GM19099 (cell line): Measurements from ENCODE around the gene FYB1.

Source experiments
- POLR2A ChIP-seq: IDR thresholded peaks from 3 replicates; pipeline ENCODE4 v1.6.1; 2011; ENCODE audit warnings: low read depth; ENCODE audit not compliant: insufficient read length; ENCODE audit errors: extremely low read depth

Gene FYB1

GRCh38 chr5:39115644-39116343 is 103.6 kb downstream of the FYB1 start:
- no peak for TF ChIP-seq POLR2A

GRCh38 chr5:39114155-39114554 is 105.2 kb downstream of the FYB1 start:
- no peak for TF ChIP-seq POLR2A

GRCh38 chr5:39113354-39113953 is 105.9 kb downstream of the FYB1 start:
- no peak for TF ChIP-seq POLR2A

DNA sequence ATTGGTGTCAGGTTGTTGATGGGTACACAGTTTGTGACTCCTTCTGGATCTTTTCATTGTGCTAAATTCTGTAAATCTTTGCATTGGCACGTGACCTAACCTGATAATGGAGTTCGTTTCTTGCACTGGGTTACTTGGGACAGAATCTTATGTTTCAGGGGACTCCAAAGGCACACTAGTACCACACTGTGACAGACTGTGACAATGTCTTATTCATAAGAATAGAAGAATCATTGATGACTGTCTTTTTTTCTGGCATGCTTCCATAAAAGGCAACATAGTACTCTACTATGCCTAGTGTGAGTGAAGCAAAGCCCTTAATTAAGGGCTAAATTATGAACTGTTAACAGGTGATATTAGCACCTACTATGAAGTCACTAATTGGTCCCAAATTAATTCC is 109.8 kb downstream of the FYB1 start:
- no peak for TF ChIP-seq POLR2A

DNA sequence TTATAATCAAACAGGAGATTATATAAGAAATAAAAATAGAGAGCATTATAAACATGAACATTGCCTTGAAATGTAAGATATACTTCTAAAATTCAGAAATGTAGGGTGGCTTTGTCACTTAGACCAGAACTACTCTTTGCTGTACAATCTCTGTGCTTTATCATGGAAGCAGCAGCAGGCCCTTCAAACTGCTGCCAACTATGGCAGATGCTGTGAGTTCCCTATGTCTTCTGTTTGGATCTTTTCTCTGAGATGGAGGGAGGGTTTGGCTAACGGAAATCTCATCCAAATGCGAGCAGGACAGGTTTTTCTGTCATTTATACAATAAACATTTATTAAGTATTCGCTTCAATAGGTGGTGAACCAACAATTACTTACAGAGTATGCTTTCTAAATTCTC is 110.4 kb downstream of the FYB1 start:
- TF ChIP-seq POLR2A: no peak

DNA sequence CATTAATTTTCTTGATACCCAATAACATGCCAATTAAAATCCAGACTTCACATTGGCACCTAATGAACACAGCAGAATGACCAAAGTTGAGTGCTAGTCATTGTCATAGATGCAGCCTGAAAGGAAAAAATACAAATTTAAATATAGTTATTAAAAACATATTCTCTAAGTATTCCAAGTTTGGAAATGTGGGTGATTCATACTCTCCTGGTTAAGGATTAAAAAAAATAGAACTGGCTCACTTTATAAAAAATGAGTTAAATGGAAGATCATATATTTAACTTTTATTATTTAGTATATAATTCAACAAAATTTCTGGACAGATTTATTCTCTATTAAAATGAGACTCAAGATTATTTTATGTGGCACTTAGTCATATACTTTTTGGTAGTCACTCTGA is 112.0 kb downstream of the FYB1 start:
- TF ChIP-seq POLR2A: no peak

DNA sequence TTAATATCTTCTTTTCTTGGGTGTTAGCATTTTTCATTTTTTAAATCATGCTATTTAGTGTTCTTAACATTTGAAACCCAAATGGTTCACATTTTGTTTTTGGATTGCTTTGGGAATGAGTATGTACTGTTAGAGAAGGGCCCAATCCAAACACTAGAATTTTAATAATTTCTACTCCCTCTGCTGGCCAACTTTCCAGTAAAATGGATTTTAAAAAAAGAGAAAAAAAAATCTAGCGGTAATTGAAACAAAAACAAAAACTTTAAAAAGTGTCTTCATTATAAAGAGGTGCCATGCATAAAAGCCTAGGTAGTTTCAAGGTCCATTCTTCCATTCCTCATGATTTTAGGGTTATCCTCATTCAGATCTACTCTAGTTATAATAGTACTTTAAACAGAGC is 113.0 kb downstream of the FYB1 start:
- TF ChIP-seq POLR2A: no peak

DNA sequence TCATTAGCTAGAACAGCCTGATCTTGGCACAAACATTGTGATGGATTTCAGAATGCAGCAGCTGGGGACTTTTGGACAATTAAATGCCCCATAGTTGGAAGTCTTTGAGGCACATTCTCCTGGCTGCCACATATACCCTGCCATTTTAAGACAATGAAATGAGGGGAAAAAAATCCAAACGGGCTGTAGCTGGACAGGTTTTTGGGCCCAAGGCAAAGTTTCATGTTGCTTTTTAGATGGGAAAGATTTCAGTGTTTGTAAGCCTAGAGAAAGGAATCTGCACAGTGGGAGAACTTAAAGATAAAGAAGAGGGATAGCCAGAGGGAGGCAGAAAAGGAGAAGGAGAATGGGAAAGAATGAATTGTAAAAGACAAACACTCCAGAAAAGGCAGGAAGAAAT is 115.1 kb downstream of the FYB1 start:
- TF ChIP-seq POLR2A: no peak

DNA sequence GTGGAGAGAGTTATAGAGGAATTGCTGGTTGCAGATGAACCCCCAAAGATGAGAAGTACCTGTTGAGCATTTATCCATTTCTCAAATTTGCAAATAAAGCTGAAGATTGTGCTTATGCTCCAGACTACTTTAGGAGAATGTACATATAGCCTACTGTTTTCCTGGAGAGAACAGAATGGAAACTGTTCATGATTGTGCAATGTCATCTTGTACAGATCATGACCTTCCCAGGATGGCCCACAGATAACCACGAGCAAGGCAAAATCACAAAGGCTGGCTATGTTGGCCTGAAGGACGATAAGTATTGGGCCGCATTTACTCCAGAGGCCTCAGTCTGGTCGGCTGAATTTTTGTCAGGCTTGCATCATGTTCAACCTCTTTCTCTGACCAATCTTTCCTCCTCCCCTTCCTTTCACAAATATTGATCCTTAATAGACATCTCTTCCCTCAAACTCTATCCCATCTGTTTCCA is 116.6 kb downstream of the FYB1 start:
- no peak for TF ChIP-seq POLR2A

DNA sequence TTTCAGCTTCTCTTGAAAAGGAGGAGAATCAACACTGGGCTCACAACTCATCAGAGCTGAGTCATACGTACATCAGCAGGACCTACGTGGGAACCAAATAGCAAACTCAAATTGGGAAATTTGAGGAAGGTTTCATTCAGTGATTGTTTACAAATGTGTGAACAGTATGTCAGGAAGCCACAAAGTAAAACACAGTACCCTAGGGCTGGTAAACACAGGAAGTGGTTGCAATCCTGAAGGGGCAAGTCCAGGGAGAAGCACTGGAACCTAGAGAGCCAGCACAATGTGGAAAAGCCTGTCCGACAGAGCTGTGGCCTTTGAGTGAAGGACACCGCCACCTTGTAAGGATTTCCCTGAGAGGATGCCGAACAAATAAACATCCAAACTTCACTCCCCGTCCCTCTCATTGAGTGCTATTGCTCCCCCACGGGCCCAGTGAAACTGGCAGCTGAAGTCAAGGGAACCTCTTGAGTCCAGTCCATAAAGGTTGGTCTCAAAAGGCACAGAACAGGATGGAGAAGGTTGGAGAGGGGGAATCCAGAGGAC is 118.4 kb downstream of the FYB1 start:
- no peak for TF ChIP-seq POLR2A

DNA sequence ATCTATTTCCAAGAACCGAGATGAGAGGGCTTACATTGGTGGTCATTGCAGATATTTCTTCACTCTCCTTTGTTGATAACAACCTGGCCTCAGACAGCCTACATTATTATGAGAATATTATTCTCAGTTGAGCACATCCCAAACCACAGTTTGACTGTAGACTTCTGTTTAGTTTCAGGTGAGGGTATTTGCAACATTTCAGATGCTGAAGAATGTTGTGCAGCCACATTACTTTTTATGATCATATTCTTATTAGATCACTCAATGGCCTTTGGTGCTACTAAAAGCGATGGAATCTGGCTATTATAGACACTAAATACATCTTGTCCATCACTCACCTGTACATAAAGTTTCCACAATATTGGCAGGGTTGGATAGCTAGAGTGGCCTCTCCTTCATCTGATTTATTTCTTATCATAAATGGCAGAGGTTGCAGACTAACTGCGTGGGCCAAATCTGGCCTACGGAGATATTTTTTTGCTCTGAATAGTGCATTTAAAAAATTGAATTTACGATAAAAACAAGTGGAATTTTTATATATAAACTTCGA is 119.0 kb downstream of the FYB1 start:
- no peak for TF ChIP-seq POLR2A

DNA sequence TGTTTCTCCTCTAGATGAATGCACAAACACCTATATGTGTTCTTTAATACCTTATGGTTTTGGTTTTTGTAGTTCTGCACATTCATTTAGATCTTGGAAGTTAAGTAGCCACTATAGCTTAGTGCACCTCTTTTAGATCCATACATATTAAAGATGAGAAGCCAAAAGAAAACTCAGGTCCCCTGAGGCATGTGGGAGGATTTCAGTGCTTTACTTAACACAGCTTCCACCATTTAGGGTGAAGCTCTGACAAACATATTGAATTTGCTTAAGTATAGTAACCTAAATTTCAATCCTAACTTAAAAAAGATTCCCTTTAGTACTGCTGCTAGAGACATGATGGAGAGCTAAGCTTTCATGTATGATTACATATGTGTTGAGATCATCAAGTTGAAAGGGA is 119.5 kb downstream of the FYB1 start:
- no peak for TF ChIP-seq POLR2A

DNA sequence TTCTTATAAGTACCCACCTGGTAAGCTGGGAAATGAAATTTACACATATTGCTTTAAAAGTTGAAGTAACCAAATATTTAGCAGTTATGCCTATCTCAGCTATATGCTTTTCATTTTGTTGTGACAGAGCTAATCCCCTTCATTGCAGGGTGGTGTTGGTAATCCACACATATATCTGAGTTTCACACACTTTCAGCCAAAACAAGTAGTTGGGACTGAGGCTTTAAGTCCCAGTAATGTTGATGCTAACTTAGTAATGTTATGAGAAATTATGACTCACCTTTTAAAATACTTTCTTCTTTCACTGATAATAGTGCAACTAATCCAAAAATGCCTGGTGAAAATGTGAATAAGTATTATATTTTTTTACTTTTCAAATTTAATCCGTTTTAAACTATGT is 126.0 kb downstream of the FYB1 start:
- TF ChIP-seq POLR2A: no peak

DNA sequence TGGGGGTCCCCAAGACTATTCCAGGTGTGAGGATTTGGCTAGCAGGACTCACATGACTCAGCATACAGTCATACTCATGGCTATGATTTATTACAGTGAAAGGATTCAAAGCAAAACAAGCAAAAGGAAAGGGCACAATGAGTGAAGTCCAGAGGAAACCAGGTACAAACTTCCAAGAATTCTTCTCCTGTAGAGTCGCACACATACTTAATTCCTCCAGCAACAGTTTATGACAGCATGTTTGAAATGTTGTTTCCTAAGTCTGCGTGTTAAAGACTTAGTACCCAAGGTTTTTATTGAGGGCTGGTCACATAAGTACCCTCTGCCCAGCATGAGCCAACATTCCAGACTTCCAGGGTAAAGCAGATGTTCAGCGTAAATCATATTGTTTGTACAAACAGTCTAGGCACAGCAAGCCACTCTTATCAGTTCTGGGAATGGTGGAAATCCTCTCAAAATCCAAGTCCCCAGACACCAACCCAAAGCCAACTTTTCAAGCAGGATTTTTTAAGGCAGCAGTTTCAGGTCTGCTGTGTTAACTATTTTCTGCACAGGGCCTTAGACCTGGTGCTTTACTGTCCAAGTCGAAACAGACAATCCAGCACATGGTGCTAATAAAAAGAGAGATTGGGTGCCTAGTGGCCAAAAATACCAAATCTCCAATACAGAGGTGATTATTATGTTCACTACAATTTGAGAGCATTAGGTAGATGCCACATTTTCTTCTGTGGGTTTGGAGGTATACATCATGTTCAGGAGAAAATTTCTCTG is 126.6 kb downstream of the FYB1 start:
- no peak for TF ChIP-seq POLR2A

GRCh38 chr5:39091940-39092580 is 127.3 kb downstream of the FYB1 start:
- TF ChIP-seq POLR2A: no peak

DNA sequence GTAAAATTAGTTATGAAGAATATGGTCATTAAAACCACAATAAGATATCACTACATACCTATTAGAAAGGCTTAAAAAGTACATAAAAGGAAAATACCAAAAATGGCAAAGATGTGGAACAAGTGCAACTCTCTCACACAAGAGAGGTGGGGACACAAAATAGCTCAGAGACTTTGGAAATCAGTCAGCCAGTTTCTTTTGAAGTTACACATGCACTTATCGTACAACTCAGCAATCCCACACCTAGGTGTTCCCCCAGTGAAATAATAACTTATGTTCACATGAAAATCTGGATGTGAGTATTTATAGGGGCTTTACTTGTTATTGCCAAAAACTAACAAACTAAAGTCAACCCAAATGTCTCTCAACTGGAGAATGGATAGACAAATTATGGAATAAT is 135.4 kb downstream of the FYB1 start:
- no peak for TF ChIP-seq POLR2A

DNA sequence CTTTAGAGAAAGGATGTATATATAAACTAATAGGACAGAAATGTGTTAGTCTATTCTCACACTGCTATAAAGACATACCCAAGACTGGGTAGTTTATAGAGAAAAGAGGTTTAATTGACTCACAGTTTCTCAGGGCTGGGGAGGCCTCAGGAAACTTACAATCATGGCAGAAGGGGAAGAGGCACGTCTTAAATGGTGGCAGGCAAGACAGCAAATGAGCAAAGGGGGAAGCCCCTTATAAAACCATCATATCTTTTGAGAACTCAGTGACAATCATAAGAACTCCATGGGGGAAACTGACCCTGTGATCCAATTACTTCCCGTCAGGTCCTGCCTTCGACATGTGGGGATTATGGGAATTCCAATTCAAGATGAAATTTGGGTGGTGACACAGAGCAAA is 136.4 kb downstream of the FYB1 start:
- TF ChIP-seq POLR2A: no peak
